HFFc6 (cell line): ENCODE results near the gene FAM8A1. TPM values are rescaled to one million over a fixed set of nuclear protein-coding genes. Genes with fewer than 3 reads are reported as not detected.

Experiments
- DNase-seq: peaks from one replicate; pipeline ENCODE4 v3.0.0-alpha.2; 2018
- H3K27ac Mint-ChIP-seq: 2 replicates; pipeline ENCODE4 v1.8.0; 2020; ENCODE audit warnings: mild to moderate bottlenecking, mixed read lengths
- H3K27me3 Mint-ChIP-seq: 2 replicates; pipeline ENCODE4 v1.8.0; 2021; ENCODE audit warnings: mild to moderate bottlenecking, moderate library complexity, mixed read lengths; ENCODE audit not compliant: insufficient read depth
- H3K36me3 Mint-ChIP-seq: 2 replicates; pipeline ENCODE4 v1.8.0; 2021; ENCODE audit warnings: low read depth, mixed read lengths
- H3K4me1 Mint-ChIP-seq: 2 replicates; pipeline ENCODE4 v1.8.0; 2020; ENCODE audit warnings: low read depth, mixed read lengths
- H3K4me3 Mint-ChIP-seq: 2 replicates; pipeline ENCODE4 v1.8.0; 2020; ENCODE audit warnings: mild to moderate bottlenecking, moderate library complexity, mixed read lengths
- H3K9me3 Mint-ChIP-seq: 2 replicates; pipeline ENCODE4 v1.8.0; 2020; ENCODE audit warnings: mild to moderate bottlenecking, mixed read lengths
- total RNA-seq, 6 experiments: library from RNA; stranded (reverse); fragmentation: NEBNext Ultra II Directional; extraction: Animal tissue kit (Norgen Biotek cat#: 25700); gene quantifications; 2 replicates in 1 of 6; 3 replicates in 5 of 6; pipeline ENCODE4 v1.2.3, GENCODE V29; 2021
- TF ChIP-seq, protein P1 (sequence below): fragments of 200-600 bp; sonication (generic); IDR thresholded peaks from 2 replicates; pipeline ENCODE4 v1.5.0; 2021; ENCODE audit warnings: antibody characterized with exemption, mild to moderate bottlenecking

FAM8A1 gene
- total RNA-seq, 6 experiments from 2014 or later: 17.8 to 24.3 (median 20.8) TPM

DNA sequence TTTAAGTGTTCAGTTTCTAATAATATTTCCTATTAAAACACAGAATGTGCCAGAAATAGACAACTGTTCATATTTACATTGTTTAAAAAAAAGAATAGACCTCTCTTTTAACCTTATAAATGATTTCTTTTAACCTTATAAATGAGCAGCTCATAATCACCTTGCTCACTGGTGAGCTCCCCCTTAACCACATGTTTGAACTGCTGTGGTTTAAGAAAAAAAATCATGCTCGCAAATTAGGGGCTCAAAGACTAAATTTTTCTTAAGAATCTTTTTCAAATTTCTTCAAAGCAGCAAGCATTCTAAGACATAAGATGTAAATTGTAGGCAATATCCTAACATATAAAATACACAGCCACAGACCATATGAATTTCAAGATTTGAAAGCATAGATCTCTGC is 32.8 kb downstream of the FAM8A1 start:
- TF ChIP-seq, protein P1, sequence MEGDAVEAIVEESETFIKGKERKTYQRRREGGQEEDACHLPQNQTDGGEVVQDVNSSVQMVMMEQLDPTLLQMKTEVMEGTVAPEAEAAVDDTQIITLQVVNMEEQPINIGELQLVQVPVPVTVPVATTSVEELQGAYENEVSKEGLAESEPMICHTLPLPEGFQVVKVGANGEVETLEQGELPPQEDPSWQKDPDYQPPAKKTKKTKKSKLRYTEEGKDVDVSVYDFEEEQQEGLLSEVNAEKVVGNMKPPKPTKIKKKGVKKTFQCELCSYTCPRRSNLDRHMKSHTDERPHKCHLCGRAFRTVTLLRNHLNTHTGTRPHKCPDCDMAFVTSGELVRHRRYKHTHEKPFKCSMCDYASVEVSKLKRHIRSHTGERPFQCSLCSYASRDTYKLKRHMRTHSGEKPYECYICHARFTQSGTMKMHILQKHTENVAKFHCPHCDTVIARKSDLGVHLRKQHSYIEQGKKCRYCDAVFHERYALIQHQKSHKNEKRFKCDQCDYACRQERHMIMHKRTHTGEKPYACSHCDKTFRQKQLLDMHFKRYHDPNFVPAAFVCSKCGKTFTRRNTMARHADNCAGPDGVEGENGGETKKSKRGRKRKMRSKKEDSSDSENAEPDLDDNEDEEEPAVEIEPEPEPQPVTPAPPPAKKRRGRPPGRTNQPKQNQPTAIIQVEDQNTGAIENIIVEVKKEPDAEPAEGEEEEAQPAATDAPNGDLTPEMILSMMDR: no peak
- Mint-ChIP-seq H3K4me1 (peaks cover 35% of the 10 kb centered on the region), H3K27me3 (no peaks in the 10 kb centered on the region; the same call in 1 of the 2 replicates), H3K27ac (peak overlapping the region; percentile 24; the same call in 1 of the 2 replicates), H3K4me3 (no peak overlapping the region), H3K9me3 (no peaks in the 10 kb centered on the region), H3K36me3 (peaks cover 38% of the 10 kb centered on the region)
- DNase-seq: no peak

DNA sequence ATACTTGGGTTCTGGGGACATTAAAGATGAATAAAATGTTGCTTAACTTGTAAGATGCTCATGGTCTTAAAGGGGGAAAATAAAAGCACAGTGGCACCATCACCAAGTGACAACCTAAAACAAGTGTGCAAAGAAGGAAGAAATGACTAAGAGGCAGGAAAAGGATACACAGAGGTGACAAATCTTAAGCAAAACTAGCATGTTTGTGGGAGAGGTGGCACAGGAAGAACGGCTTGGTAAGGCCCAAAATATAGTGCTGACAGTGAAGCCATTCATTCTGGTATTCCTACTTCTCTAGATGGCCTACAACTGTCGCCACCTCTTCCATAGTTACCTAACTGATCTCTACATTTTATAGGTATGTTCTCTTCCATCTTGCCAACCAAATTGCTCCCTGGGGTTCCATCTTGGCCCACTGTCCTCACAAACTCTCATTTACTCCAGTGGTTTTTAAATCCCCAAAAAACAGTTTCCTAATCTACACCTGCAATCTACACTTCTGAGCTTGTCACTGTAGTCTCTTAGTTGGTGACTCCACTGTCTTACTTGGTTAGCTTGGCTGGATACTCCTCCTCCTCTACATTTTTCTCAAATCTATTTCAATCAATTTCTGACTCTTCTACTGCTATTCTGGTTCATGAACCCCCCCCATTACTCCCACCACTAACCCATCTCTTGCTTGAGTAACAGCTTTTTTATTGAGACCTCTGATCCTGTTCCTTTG is 33.5 kb downstream of the FAM8A1 start:
- Mint-ChIP-seq H3K9me3 (no peaks in the 10 kb centered on the region), H3K27me3 (no peaks in the 10 kb centered on the region; the same call in 1 of the 2 replicates), H3K36me3 (peaks cover 44% of the 10 kb centered on the region), H3K27ac (peak overlapping the region; percentile 24), H3K4me3 (no peak overlapping the region; the same call in 1 of the 2 replicates), H3K4me1 (peaks cover 42% of the 10 kb centered on the region)
- TF ChIP-seq, protein P1: no peak
- DNase-seq: no peak

DNA sequence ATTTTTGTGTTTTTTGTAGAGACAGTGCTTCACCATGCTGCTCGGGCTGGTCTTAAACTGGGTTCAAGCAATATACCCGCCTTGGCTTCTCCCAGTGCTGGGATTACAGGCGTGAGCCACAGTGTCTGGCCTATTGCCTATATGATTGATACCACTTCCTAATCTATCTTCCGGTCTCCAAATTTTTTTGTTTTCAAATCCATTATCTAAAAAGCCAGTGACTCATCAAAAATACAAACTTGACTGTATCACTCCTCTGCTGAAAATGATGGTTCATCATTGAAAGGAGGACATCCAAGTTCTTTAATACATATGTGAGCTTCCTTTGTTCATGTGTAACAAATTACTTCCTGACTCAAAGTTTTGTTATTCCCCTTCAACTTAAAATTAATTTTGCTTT is 35.5 kb downstream of the FAM8A1 start:
- Mint-ChIP-seq H3K27me3 (no peaks in the 10 kb centered on the region; the same call in 1 of the 2 replicates), H3K27ac (0 out of 2 replicates have a peak overlapping the region, but pooled peaks have one; percentile 12), H3K36me3 (peaks cover 57% of the 10 kb centered on the region), H3K4me1 (peaks cover 59% of the 10 kb centered on the region), H3K4me3 (no peak overlapping the region), H3K9me3 (no peaks in the 10 kb centered on the region)
- DNase-seq: no peak
- TF ChIP-seq, protein P1: no peak

DNA sequence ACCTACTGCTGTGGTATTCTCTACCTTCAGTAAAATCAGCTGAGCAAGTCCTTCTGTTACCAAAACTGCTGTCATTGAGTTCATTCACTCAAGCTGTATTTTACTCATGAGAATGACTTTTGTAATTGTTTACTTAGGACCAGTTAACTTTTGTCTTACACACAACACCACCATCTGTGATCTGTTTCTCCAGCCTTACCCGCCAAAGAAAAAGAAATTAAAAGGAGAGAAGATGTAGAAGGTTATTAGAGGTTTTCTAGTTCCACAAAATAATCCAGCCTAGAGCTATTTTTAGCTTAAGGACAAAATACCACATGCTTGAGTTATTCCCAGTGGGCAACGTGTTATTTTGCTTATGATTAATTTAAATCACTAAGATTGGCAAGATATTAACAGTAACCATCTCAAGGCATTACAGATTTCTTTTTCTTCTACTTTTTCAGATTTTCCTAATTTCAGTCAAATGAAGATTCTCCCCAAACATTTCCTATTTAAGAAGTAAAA is 38.2 kb downstream of the FAM8A1 start:
- Mint-ChIP-seq H3K27ac (peak overlapping the region; percentile 2; the same call in 1 of the 2 replicates), H3K4me1 (peaks cover 60% of the 10 kb centered on the region), H3K4me3 (no peak overlapping the region), H3K9me3 (no peaks in the 10 kb centered on the region), H3K27me3 (no peaks in the 10 kb centered on the region; the same call in 1 of the 2 replicates), H3K36me3 (peaks cover 59% of the 10 kb centered on the region)
- no peak for DNase-seq
- TF ChIP-seq, protein P1: no peak

DNA sequence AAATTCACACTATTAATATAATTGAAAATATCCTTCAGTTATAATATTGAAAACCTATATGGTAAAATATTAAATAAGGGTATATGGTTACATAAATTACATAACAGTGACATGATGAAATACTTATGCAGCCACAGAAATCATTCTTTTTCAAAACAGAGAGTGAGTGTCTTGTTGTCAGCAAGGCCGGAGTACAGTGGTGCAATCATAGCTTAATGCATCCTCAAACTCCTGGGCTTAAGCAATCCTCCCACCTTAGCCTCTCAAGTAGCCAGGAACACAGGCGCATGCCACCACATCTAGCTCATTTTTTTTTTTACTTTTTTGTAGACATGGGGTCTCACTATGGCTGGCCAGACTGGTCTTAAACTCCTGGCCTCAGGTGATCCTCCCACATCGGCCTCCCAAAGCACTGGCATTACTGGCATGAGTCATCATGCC is 40.4 kb downstream of the FAM8A1 start:
- TF ChIP-seq, protein P1: no peak
- no peak overlapping the region for H3K4me3 Mint-ChIP-seq
- no peaks in the 10 kb centered on the region; the same call in 1 of the 2 replicates for H3K27me3 Mint-ChIP-seq
- H3K27ac Mint-ChIP-seq: no peak overlapping the region
- peaks cover 48% of the 10 kb centered on the region for H3K4me1 Mint-ChIP-seq
- DNase-seq: no peak
- H3K36me3 Mint-ChIP-seq: peaks cover 68% of the 10 kb centered on the region
- no peaks in the 10 kb centered on the region for H3K9me3 Mint-ChIP-seq
